ENCODE data around the gene ADGRF5.
"Not testable (repeated sequence)": the region's sequence is repeated elsewhere in the genome, so short reads cannot be mapped to it uniquely, and the experiment has no call there.

ADGRF5 gene

DNA sequence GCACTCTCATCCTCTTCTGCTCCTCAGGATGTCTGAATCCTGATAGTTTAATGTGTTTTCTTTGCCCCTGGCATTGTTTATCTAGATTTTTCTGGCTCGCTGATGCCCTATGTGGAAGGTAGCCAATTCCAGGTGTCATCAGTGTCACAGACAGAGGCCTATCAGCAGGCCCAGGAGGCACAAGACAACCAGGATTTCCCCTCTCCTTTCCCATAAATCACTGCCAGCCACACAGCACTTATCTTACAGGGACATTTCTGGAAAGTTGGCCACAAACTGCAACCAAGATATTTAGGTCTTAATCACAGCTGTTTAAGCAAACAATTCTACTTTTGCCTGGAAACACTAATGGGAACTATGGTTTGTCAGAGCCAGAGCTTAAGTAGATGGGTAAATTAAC lies 28.1 kb downstream of the ADGRF5 start:
- DNase-seq = no peak

DNA sequence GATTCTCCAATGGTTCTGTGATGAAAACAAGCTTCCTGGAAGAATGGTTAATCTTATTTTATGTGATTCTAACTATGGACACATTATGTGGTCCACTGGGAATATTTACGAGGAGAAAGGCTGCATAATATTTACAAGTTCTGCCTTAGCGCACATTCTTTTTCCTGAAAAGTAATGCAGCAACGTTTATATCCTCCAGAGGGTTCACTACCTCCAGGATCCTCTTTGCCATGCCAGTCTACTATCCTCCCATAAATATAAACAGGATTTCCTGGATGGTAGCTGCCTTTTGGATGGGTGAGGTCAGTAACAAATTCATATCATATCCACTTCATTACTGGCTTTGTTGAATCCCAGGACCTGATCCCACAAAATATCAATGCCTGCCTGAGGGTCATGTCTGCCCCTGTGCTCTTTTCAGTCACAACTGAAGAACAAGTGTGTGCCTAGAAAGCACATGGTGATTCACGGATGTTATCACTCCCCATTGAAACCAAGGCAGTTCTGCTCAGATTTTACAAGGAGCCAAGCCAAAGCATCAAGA lies 30.4 kb downstream of the ADGRF5 start:
- DNase-seq = no peak

DNA sequence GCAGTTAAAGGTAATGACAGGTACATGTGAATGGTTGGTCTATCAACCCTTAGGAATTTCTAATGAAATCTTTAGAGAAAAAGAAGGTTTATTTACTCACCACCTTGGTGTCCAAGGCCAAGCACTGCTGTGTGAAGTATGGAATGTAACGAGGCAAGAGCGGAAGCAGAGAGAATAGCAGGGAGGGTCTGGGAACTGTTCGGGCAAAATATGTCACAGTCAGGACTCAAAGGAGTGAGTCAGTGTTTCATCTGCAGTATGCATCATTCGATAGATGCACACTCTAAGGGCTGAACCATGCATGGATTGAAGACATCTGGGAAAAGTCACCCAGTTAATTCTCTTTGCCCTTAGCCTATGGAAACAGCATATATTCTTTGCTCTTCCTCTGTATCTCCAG lies 33.2 kb downstream of the ADGRF5 start:
- DNase-seq = no peak

DNA sequence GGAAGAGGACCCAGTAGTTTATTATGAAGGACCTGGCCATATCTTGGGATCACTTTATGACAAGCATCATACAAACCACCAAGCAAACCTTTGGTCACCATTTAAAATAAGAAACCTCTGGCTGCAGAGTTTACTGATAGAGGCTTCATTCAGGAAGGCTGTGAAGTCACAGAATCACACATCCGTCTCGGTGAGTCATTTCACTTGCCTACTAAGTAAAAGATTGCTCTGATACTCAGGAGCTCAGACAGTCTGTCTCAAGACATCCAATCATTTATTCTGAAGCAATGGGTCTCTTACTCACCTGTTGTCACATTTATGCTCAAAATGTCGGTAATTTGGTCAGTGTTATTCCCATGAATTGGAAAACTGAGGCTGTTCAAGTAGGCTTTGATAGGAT lies 33.7 kb downstream of the ADGRF5 start:
- no peak for DNase-seq

DNA sequence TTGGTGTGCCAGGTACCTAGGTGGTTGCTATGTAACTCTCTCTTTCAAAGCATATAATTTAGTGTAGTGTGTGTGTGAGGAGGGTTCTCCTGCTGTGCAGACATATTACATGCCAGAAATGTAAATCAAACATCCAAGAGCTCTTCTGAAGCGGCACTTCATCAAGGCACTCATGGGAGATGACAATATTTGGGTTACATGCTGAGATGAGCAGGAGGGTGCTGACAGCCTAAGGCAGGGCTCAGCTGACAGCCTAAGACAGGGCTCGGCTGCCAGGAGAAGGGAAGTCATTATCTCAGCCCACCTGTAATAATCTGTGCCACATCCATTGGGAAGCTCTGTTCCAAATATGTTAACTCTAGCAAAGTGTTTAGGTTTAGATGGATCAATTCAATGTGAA lies 39.1 kb downstream of the ADGRF5 start:
- DNase-seq = no peak

DNA sequence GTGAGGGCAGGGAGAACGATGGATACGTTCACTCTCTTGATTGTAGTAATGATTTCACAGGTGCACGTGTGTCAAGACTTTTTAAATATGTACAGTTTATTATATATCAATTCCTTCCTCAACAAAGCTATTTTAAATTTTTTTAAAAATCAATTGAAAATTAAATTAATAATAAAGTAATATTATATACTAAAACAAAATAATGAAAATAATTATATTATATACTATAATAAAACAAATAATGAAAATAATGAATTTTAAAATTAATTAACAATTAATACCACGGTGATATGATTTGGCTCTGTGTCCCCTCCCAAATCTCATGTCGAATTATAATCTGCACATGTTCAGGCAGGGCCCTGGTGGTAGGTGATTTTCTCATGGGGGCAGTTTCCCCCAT lies 42.7 kb downstream of the ADGRF5 start:
- DNase-seq = no peak

DNA sequence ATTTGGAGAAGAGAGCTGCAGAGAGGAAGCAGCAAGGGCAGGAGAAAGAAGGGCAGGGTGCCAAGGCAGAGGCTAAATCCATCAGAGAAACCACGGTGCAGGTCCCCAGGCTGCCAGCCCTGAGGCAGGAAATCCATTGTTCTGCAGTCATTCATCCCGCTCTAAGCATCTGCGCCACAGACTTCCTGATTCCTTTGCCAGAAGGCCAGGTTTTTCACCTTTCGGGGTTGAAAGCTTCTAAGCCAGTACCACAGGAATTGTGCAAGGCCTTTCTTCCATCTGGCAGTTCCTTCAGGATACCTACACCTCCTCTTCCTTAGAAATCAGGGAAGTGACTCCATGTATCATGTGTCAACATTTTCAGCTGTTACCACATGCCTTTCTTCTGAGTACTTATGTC lies 45.6 kb downstream of the ADGRF5 start:
- no peak for DNase-seq

DNA sequence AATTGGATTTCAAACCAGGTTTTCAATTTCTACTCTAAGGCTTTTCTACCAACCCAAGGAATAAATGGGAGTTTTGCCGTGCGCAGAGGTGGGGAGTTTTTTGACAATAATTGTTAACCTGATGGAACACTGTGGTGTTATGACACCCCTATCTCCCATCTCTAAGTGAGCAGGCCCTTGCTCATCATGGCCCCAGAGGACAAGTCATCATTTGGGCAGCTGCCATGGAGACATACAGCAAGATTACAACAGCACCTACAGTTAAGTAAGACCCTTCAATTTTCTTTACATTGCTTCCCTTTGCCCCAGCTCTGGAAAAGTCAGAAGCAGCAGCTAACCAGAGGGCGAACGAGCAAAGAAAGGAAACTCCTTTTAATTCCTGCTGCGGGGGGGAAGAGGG lies 54.3 kb downstream of the ADGRF5 start:
- no peak for DNase-seq

DNA sequence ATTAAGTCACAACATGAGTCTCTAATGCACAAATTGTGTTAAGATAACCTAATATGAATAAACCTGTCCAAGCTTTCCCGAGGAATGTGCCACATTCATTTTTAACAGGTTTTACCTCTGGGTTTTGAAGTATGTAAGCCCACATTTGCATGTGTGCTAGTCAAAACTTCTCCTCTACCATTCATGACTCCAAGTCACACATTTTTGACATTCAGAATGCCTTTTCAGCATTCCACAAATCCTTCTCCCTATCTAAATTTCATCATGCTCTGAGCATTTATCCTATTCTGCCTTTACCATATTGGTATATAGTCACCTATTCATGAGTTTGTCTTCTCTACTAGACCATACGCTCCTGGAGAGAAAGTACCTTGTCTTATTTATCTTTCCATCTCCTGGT lies 56.5 kb downstream of the ADGRF5 start:
- DNase-seq = no peak

DNA sequence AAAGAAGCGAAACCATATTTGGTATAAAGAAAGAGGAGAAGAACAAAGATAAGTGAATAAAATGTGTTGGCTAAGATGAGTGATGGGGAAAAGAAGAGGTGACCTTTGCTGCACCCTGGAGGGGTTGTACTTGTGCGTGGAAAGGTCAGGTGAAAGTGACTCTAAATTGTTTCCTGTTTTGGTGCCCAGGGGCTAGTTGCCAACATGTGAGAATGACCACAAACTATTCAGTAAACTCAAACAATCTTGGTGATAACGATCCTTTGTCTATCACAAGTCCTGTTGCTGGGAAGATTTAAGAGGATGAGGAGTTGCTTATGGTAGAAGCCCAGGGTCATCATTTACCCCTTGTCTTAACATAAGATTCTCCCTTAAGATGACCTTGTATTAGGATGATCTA lies 57.9 kb downstream of the ADGRF5 start:
- no peak for DNase-seq

DNA sequence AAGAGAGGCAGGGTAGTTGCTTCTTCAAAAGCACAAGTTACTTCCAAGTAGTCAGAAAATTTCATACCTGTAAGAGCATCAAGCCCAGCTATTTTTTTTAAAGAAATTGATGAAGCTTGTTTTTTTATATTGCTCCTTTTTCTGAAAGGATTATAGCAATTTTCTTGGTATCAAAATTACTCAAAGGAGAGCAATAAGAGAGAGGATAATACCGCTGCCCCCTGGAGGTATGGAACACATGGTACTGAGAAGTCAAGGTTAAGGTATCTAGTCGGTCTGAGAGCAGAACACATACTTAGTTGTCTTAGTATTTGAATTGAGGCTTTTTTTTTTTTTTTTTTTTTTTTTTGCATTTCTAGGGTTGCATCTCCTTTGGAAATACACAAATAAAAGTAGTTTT lies 59.4 kb downstream of the ADGRF5 start:
- DNase-seq = no peak

DNA sequence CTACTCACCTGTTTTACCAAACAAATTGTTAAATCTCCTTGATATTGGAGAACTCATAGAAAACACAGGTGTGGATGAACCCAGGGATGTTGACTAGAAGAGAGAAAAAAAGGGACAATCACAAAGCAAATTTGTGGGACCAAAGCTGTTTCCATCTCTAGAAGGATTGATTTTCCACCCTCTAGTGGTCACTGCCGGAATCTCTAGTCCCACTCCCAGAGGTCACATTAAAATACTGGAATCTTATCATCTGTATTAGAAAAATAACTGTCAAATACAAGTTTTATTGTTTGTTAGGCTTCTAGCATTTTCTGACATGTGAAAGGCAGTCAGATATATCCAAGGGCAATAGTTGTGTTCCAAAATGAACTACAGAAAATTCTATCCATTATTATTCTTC lies 65.8 kb downstream of the ADGRF5 start:
- DNase-seq = not testable (repeated sequence)

DNA sequence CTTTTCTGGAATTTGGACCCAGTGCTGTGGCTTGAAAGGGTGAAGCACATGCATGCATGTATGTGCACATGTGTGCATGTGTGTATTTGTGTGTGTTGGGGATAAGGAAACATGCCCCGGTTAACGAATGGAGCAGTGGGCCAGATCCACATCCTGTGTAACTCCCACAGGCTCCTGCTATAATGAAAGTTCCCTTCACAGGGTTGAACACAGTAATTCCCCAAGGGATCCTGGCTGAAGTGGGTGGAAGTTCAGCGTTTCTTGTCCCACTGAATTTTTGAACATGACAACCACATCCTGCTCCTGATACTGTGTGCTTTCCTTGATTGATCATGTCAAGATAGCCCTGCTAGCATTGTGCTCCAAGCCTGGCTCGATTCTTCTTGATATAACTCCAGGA lies 70.2 kb downstream of the ADGRF5 start:
- DNase-seq = not testable (repeated sequence)

DNA sequence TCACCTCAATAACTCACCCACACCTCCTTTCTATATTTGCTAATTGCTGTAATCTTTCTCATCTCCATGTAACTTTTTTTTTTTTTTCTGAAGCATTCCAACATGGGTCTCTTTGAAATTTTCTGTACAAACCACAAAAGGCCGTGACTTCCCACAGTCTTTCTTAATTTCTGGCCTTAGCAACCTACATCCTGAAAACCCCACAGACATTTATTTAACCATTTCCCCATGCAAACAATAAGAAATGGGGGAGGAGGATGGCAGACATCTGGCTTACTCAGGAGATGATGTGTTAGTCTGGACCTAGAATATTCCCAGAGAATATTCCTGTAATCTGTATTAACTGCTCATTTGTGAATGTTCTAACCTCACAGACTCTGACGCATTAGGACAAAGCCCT lies 70.9 kb downstream of the ADGRF5 start:
- DNase-seq = no peak

DNA sequence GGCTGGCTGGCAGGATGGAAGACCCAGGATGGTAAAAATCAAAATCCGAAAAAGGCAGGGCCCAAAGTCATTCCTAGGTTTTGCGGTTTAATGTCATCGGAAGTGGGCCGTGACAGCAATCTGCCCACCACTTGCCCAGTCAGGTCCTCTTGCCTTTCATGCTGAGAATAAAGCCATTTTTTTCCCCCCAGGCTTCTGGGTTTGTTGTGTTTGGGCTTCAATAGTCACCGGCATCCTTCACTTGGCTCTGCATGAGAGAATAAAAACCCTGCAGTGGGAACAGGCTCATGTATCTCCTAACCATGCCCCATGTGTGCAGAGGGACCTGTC lies 72.4 kb downstream of the ADGRF5 start:
- no peak for DNase-seq

DNA sequence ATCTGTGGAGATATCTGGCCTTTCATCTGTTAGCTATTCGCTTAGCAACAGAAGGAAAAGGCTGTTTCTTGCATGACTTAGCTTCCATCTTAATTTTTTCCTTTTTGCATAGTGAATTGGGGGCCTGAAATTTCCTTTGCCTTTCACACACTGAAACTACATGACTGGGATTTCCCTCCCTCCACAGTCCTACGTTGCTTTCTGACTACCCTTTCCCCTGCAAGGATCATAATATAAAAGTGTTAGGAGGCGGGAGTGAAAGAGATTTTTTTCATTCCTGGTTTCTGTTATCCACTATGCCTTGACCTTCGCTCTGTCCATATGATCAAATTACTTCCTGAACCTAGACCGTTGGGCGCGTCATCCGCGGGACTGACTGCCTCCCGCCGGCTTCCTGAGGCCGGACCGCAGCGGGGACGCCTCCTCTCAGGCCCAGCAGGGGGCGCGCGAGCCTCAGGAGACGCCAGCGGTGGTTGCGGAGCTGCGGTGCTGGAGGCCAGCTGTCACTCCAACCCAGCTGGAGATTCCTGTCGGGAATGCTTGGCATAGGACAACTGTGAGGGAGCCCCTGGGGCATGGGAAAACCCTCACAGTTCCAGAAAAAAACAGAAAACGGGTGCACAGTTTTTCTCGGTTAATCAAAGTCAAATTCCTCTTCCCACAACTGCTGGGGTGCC lies 72.9 kb downstream of the ADGRF5 start:
- peak; percentile 85 for DNase-seq

DNA sequence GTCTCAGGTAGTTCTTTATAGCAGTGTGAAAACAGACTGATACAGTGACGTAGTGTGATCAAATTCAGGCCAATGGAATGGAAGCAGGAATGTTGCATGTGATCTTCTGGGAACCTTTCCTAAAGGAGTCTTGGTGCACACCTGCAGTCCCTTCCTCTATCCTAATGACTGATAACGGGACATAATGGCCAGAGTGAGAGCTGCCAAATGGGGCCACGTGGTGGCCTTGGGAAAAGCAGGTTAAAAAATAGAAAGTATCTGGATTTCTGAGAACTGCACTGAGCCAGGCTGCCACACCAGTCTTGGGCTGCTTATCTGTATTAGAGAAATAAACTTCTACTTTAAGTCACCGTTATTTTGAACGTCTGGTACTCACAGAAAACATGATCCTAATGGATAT lies 76.6 kb downstream of the ADGRF5 start:
- no peak for DNase-seq

DNA sequence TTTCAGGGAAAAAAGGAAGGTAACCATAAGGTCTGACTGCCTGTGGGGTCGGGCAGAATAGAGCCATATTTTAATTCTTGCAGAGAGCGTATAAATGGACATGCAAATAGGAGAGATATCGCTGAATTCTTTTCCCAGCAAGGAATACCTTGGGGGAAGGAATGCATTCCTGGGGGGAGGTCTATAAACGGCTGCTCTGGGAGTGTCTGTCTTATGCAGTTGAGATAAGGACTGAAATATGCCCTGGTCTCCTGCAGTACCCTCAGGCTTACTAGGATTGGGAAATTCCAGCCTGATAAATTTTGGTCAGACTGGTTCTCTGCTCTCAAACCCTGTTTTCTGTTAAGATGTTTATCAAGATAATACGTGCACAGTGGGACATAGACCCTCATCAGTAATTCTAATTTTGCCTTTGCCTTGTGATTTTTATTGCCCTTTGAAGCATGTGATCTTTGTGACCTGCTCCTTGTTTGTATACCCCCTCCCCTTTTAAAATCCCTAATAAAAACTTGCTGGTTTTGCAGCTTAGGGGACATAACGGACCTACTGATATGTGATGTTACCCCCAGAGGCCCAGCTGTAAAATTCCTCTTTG lies 79.4 kb downstream of the ADGRF5 start:
- DNase-seq = not testable (repeated sequence)

DNA sequence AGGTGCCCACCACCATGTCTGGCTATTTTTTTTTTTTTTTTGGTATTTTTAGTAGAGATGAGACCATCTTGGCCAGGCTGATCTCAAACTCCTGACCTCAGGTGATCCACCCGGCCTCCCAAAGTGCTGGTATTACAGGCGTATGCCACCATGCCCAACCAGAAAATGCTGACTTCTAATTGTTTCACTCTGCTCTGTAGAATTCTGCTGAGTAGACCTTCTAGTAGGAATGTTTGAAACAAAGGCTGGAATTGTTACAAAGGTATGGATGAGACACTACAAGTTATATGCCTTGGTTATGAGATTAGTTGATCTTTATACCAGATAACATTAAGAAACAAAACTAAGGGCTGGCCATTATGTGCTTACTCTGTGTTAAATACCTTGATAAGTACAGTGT lies 83.7 kb downstream of the ADGRF5 start:
- DNase-seq = no peak

DNA sequence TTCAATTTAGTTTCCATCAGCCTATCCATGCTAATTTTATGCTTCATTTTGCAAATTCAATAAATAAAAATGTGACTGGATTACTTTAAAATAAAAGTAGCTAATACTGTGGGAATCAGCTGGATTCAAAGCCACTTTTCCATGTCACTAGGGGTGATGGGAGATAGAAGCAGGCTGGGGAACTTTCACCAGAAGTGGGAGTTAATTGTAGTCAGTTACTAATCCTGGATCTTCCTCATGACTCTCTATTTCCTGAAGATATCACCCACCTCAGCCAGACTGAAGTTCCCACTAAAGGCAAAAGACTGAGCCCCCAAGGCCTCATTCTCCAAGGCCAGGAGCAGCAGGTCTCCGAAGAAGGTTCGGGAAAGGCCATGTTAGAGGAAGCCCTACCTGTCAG lies 86.7 kb downstream of the ADGRF5 start:
- DNase-seq = not testable (repeated sequence)

DNA sequence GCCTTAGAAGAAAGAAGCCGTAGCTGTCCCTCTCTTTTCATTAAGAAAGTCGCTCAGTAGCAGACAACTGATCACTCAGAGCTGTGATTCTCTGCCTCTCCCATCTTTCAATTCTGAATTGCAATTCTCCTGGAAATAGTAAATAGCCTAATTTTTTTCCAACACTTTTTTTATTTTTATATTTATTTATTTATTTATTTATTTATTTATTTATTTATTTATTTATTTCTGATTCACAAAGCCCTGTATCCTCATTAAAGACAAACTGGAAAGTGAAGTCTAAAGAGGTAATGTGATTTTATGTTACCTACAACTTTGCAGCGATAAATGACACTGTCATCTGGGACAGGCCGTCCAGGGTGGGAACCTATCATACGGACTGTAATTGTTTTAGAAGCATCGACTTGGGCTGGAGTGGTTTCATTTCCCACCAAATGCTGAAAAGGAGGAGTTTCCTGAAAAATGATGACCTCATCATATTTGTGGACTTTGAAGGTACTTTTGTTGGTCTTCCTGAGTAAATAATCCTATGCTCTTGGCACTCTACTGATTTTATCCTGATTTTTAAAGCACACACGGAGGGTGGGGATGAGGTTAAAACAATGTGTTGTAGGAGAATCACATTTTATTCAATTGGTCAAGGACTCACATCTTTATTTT lies 87.4 kb downstream of the ADGRF5 start:
- not testable (repeated sequence) for DNase-seq

DNA sequence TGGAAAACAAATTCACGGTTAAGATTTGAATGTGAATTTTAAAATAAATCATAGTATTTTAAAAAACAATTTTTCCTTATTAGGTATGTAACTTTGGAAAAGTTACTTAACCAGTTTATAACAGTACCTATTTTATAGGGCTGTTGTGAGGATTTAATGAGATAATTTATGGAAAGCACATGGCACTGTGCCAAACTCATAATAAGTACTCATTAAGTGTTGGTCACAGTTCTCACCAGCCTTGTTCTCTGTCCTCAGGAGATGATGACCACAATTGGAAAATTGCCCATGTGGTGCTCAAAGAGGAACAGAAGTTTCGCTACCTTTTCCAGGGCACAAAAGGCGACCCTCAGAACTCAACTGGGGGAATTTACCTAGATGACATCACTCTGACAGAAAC lies 88.9 kb downstream of the ADGRF5 start:
- no peak for DNase-seq

DNA sequence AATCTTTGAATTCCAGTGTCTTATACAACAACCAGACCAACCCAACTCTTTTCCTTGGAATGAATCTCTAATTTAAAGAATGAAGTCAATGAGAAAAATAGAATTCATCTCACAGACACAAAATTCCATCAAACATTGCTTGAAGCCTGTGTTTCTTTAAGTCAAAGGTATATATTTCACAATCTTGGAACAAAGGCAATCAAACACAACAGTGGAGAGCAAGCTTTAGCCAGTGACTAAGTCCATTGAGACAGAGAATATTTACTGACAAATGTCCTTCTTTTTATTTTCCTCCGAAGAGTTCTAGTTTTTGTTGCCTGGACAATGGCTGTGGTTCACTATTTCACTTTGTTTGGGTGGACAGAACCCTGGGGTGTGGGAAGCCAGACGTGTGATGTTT lies 92.8 kb downstream of the ADGRF5 start:
- no peak for DNase-seq

DNA sequence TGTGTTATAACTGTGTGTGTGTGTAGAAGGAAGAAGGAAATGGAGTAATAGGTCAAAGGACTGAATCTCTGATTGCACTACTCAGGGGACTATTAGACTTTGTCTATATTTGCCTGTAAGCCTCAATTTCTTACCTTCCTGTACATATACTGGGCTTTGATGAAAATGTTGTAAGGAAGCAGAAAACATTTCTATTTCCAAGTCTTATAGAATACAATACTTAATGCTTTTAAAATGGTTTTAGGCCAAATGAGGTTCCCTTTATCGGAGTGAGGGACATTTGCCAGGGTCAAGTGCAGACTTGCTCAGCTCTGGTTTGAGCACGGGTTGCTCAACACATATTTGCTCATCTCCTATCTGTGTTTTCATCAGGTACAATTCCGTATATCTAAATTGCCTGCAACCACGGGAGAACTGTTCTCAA lies 100.3 kb downstream of the ADGRF5 start:
- DNase-seq = no peak

DNA sequence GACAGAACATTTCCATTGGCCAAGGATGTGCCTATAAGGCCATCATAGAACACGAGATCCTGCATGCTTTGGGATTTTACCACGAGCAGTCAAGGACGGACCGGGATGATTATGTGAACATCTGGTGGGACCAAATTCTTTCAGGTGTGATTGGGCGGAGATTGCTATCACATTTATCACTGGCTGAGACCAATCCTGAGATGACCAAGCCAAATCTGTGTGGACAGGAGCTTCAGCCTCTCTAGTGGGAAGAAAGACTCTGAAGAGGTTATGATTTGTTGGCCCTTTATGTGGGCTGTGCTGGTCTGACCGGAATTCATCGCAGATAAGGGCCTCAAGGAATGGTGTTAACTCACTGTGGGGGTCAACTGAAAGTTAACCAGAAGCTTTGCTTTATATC lies 102.2 kb downstream of the ADGRF5 start:
- no peak for DNase-seq

Measured in activated CD8-positive, alpha-beta memory T cell treated with anti-CD3 and anti-CD28 coated beads for 24 hours (primary cell).